Left ventricle myocardium superior (tissue), 1 donor: ENCODE results near the gene KIAA0319L. TPM values are rescaled to one million over a fixed set of nuclear protein-coding genes. Genes with fewer than 3 reads are reported as not detected.
A peak's percentile ranks its signal among the peaks of the same experiment; 100 is the strongest.

Experiments used
- ATAC-seq: fragments of 200-7000 bp; cut with Tn5 transposase; one replicate; pipeline ENCODE4 v1.9.1; 2020; ENCODE audit warnings: mild to moderate bottlenecking, moderate library complexity
- DNase-seq: peaks from one replicate; pipeline ENCODE4 v3.0.0-alpha.2; 2020
- intact Hi-C: fragments of 100-400 bp; cut with micrococcal nuclease; formaldehyde crosslinking; loops from one replicate; pipeline ENCODE4 v1.11.0; 2022
- total RNA-seq: library from RNA; stranded (reverse); fragmentation: NEBNext Ultra II Directional; extraction: Animal tissue kit (Norgen Biotek cat#: 25700); gene quantifications from one replicate; pipeline ENCODE4 v1.2.1, GENCODE V29; 2021
- donor health status: DM: no; HTN: yes; CAD: no; lungs with severe emphysema.

KIAA0319L gene
- total RNA-seq, 1 donor from 2014 or later: 77.9 TPM

DNA sequence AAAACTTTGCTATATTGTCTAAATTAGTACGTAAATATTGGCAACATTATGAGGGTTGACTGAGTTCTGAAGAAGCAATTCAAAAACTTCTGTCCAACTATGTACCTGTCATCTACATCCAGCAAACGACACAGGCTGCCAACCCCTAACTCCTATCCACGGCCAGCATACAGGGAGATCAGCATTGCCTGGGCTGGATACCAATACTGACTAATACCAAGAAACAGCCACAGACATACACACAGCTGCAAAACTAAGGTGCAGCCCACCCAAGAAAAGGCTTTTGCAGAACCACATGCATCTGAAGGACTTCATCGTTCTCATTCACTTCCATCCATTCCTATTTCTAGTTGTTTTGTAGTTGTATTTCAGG is 2.0 kb downstream of the KIAA0319L start:
- intact Hi-C loops: loop anchor here (5.0 kb wide), 1 partner anchor 103 kb away; no protein-coding TSS in a partner anchor
- ATAC-seq (no peak), DNase-seq (no peak)

DNA sequence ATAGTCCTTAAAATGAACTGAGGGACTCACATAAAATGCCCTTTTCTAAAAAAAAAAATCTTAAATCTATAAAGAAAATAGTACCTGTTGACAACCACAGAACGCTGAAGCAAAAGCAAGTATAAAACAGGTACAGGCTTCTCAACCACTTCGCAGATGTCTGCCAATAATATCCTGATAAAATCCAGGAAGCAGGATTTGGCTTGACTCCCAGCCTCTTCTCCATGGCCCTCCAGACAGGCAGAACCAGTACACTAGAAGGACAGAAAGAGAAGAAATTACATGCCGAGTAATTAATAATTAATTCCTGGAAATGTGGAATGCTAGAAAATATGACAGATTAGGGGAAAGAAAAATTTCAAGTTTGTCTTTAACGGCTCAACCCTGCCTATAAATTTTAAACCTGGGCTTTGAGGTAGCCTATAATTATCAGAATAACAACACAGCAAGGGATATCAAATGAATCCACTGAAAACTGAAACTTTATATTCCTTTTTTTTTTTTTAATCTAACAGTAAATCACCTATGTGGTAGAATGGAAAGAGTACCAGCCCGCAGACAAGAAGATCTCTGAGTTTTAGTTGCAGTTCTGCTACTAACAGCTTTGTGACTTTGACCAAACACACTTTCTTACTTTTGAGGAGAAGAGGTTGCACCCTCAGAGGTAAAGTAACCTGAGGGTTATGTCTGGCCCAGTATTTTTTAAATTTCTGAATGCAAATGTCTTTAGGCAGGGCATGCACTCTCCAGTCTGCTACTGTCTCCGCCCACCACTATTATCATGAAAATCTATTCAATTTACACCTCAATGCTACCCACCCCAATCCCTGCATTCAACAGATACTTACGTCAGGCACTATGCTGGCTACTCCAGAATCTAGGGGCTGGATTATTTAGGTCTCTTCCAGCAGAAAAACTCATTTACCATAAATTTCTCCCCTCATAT is 2.7 kb downstream of the KIAA0319L start:
- DNase-seq (no peak), ATAC-seq (no peak)
- intact Hi-C loops: loop anchor here (5.0 kb wide), 1 partner anchor 102 kb away; no protein-coding TSS in a partner anchor

DNA sequence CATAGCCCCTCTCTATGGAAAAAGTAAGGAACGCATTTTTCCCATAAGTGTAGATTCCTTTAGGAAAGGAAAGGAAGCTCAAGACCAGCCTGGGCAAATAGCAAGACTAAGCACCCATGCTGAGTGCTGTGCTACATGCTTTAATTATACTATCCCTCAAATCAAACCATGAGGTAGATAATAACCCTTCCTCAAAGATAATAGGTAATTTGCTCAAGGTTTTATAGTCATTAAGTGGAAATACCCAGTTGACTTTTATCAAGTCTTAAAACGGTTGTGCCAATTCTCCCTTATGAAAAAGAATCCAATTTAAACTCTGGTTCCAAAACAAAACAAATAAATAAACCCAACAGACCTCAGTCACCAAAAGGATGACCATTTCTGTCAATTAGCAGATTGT is 3.4 kb downstream of the KIAA0319L start:
- intact Hi-C loops: no loop called here
- no peak for DNase-seq
- ATAC-seq: no peak

DNA sequence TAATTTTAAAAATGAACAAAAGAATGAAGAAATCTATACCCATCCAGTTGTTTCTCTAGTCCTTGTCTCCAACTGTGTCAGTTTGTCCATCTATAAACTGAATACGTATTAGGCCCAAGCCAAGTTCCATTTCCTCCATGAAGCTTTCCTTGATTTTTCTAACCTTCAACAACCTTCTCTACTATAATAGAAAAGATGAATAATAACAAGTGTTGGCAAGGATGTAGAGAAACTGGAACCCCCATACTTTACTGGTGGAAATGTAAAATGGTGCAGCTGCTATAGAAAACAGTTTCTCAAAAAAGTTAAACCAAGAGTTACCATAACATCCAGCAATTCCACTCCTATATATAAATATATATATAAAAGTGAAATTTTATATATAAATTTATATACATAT is 10.6 kb downstream of the KIAA0319L start:
- ATAC-seq: no peak
- intact Hi-C loops: no loop called here
- DNase-seq: no peak

DNA sequence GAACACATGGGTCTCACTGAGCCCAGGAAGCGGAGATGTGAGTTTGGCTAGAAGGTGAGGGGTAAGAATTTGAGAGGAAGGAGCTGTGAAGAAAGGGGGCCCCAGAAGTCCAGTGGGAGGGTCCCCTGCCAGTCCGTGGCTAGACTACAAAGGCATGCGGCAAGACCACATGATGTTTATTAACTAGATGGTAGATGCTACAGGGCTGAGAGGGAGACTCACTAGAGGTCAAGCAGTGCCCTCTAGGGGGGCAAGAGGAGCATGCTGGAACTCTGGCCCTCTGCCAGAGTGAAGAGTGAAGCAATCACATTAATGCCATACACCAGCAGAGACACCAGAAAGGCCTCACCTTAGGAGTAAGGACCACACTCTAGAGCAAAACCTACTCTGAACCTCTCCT is 12.2 kb downstream of the KIAA0319L start:
- ATAC-seq: peak; percentile 85
- DNase-seq: peak; percentile 60
- intact Hi-C loops: no loop called here

DNA sequence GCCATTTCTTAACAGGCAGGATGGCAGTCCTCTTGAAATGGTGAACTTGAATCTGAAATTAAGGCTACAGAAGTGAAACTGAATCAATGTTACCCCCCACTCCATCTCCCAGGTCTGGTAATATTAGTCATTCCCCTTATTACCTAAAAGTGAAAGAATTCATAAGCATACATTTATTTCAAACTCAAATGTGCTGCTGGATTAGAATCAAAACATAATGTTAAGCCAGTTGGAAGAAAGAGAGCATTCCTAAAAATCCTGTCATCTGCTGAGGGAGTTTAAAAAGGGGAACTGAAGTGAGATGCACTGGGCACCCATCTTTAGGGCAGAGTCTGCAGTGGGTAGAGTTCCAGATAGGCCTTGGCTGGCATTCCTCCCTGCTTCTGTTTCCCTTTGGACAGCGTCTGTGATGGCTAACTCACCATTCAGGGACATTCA is 17.4 kb downstream of the KIAA0319L start:
- ATAC-seq (peak; percentile 66), DNase-seq (no peak)
- intact Hi-C loops: loop anchor here (10.0 kb wide), 1 partner anchor 75 kb away; no protein-coding TSS in a partner anchor

DNA sequence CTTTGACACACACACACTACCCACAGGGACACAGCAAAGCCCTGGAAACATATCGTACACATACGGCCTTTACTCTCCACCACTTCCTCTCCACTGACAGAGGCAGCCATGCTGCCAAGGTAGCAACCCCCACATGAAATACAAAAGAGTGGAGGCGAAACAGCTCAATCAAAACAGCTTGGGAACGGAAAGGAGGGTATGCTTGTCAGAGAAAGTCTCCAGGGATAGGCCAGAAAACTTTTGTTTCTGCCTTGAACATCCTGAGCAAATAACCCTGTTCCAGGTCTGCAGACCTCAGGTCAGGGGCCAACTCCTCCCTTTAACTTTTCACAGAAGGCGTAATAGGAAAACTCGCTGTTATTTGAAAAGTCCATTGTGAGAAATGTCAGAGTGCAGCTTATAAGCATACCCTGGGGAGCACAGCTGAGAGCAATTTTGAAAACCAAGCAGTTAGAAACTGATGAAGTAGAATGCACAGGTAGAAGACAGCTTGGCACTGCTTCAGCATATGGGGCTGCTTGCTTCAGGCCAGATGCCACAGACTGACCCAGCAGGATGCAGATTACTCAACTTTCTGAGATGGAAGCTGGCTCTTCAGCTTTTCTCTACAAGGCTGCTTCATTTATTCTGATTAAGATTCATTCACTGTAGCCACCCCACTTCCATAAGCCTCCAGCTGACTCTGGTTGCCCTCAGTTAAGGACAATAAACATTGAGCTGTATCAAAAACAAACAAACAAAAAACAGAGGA is 18.0 kb downstream of the KIAA0319L start:
- DNase-seq: no peak
- peak; percentile 22 for ATAC-seq
- intact Hi-C loops: loop anchor here (10.0 kb wide), 1 partner anchor 74 kb away; no protein-coding TSS in a partner anchor

DNA sequence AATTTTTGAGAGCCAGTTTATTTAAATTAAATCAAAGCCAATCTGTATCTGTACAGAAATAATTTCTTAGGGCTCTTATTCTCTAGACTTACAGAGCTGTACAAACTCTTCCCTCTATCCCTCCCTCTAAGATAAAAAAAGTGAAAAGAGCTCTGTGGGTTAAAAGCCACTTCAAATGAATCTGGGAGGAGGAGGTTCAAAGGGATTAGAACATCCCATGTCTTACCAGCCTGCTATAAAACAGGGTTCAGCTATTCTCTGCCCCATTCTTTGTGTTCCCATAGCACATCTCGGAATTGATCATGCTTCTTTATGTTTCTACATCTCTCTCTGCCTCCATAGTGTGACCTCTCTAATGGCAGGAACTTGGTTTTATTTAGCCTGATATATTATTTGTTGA is 19.4 kb downstream of the KIAA0319L start:
- DNase-seq (no peak), ATAC-seq (peak; percentile 6)
- intact Hi-C loops: loop anchor here (10.0 kb wide), 1 partner anchor 73 kb away; no protein-coding TSS in a partner anchor

DNA sequence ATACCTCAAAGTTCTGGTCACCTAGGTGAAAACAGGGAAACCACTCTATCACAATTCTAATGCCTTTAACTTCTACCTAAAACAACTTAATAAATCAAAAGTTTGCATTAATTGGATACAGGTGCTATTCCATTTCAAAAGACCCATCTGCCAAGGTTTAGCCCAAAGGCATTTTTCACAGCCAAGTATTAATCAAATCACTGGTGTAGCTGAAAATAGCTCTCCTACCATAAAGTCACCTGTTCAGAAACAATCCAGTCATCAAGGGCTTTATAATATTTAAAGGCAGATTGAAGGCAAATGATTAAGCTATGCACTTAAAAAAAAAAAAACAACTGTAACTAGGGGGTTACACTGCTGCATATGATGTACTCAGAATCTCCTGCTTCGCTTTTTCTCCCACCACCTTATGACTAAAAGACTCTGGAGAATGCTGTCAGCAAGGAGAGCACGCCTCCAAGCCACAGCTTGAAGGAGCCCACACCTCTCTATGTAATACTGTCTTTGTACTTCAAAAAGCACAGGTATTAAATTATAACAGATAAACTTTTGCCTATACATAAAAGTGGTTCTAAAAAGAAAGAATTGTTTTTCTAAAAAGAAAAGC is 20.5 kb downstream of the KIAA0319L start:
- ATAC-seq (no peak), DNase-seq (no peak)
- intact Hi-C loops: loop anchor here (10.0 kb wide), 1 partner anchor 72 kb away; no protein-coding TSS in a partner anchor

DNA sequence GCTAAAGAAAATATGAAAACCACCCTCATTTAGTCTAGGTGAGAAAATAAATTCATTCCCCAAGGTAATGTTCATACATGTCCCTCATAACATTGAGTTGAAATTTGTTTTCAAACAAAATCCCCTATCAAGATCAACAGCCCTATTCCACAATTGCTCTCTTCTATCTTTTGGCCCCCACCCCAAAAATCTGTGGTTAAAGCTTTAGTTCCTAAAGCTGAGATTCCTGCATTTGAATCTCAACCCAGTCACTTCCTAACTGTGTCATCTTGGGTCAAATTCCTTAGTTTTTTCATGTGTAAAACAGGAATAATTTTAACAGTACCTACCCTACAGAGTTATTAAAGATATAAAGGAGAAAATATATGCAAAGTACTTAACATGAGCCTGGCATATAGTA is 22.0 kb downstream of the KIAA0319L start:
- DNase-seq: no peak
- intact Hi-C loops: loop anchor here (10.0 kb wide), 1 partner anchor 70 kb away; no protein-coding TSS in a partner anchor
- ATAC-seq: no peak

DNA sequence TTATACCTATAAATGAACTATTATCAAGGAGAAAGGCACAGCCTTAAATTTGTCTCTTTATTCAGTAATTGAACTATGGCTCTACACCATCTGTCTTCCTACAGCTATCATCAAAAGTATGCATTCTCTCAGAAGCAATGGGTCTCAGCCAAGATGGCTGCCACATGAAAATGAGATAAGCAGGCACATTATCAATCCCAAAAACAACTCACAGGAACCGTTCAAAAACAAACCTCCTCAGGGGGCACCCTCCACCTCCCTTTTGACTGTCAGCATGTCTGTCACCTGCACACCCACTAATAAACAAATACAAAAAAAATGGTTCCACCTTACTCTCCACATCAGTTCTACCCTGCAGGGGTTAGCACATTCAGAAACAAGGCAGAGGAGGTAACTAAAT is 23.6 kb downstream of the KIAA0319L start:
- no peak for DNase-seq

DNA sequence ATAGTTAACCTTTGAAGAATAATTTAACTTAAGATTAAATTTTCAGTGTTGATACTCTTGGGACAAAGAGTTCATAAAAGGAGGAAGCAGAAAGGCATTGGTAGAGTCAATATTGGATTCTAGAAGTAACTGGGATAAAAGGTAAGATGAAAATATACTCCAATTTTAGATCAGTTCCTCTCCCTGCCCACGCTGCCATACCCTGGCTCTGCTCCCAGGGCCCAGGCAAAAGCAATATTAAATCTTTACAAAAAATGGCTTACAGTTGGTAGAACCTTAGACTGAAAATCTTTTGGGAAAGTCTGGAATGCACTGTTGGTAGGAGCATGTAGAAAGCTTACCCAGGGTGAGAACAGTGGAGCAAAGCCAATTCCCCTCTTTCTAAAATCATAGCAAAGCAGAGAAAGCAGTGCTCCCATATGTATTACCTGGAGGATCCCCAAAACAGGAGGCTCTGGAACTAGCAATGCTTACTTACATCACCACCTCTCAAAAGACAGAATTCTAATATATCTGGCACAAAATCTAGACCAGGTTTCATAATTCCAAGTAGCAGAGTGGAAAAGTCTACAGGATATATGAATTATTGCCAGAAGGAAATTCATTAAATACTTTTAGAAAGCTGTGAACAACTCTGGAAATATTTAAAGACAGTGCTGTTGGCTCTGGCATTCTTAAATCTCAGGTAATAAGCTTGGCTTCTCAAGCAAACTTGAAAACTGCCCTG is 24.5 kb downstream of the KIAA0319L start:
- peak; percentile 4 for ATAC-seq
- intact Hi-C loops: loop anchor here (10.0 kb wide), 1 partner anchor 68 kb away; no protein-coding TSS in a partner anchor
- no peak for DNase-seq

More for the DNA sequence above, 23.6 kb downstream of the KIAA0319L start:
- intact Hi-C loops: loop anchor here (10.0 kb wide), 1 partner anchor 69 kb away; no protein-coding TSS in a partner anchor
- ATAC-seq: no peak

DNA sequence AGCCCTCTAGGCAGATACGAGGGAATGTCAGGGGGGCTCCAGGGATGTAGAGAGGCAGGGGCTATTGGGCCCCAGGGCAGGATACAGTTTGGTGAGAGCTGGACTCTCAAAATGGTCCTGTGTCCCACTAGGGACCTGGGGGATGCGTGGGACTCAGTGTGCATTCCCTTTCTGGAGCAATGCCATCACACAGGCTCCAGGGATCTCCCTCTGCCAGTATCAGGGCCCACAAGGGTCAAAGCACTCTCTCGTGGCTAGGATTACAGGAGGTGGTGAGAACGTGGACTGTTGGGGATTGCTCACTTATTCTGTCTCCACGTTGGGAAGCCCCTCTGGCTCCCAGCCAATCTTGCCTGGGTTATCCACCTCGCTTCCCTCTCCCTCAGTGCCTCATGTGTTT is 25.8 kb downstream of the KIAA0319L start:
- ATAC-seq: peak; percentile 60
- intact Hi-C loops: loop anchor here (10.0 kb wide), 1 partner anchor 67 kb away; no protein-coding TSS in a partner anchor
- DNase-seq: no peak

DNA sequence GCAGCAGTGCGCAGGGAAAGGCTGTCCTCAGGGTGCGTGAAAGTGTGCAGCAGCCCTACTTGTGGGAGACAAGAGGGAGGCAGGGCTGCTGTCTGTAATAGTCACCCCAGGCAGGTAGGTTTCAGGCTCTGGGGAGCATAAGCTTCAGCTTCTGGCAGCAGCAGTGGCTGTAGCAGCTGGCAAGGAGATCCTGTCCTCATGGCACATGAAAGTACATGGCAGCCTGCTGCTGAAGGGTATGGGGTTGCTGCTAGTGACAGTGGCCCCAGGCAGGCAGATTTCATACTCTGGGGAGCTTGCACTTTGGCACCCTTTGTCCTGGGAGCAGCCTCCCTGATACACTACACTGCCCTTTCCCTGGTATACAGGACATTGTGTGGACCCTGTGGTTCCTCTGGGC is 26.3 kb downstream of the KIAA0319L start:
- intact Hi-C loops: loop anchor here (10.0 kb wide), 1 partner anchor 66 kb away; no protein-coding TSS in a partner anchor
- DNase-seq: peak; percentile 47
- ATAC-seq: peak; percentile 89

DNA sequence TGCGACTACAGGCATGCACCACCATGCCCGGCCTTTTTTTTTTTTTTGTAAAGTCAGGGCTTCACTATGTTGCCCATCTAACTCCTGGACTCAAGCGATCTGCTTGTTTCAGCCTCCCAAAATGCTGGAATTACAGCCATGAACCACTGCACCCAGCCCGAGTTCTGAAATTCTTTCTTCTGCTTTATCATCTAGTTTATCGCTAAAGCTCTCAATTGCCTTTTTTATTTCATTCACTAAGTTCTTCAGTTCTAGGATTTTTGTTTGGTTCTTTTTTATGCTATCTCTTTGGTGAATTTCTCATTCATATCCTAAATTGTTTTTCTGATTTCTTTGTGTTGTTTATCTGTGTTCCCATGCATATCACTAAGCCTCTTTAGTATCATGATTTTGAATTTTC is 27.0 kb downstream of the KIAA0319L start:
- intact Hi-C loops: loop anchor here (10.0 kb wide), 1 partner anchor 65 kb away; no protein-coding TSS in a partner anchor
- DNase-seq (no peak), ATAC-seq (no peak)

DNA sequence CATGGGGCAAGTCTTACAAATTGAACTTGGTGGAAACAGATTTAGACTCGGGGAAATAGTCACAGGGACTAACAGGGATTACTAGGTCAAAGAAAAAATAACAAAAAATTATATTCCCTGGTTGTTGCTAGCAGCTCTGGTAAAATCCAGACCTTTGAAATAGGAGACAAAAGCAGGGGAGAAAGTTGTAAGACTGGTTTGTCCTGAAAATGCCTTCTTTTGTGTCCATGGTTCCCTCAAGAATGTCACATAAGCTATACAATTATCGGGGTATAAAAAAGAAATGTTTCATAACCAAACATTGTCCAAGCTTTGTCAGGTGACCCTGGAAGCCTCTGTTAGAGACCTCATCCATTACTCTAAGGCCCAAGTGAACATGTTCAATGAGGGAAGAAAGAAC is 33.1 kb downstream of the KIAA0319L start:
- ATAC-seq (no peak), DNase-seq (no peak)
- intact Hi-C loops: no loop called here

DNA sequence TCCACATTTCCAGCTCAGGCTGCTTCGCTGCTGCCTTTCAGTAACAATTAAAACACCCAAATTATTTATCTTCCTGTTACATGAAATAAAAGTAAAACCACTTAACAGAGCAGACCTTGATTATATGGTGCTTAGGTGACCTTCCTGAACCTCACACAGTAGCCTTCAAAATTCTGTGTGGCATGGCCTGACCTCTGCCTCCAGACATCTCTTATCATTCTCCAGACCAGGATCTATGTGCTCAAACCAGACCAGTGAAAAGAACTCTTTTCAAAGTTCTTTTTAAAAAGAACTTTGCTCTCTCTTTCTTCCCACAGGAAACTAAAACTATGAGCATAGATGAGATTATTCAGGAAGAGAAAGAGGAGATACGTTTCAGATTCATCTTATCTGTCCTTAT is 37.8 kb downstream of the KIAA0319L start:
- intact Hi-C loops: no loop called here

DNA sequence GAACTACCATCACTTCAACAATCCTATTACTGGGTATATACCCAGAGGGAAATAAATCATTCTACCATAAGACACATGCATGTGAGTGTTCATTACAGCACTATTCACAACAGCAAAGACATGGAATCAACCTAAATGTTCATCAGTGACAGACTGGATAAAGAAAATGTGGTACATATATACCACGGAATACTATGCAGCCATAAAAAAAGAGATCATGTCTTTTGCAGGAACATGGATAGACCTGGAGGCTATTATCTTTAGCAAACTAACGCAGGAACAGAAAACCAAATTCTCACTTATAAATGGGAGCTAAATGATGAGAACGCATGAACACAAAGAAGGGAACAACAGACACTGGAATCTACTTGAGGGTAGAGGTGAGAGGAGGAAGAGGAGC is 39.0 kb downstream of the KIAA0319L start:
- intact Hi-C loops: no loop called here
- no peak for ATAC-seq
- no peak for DNase-seq

More for the DNA sequence above, 37.8 kb downstream of the KIAA0319L start:
- DNase-seq: no peak
- ATAC-seq: no peak
